Activated gamma-delta T cell treated with Interleukin-2 at 50 U/mL for 16 hours (primary cell): ENCODE results near the gene LIPT1.
"Not testable (repeated sequence)": the region's sequence is repeated elsewhere in the genome, so short reads cannot be mapped to it uniquely, and the experiment has no call there.

Source experiments
- DNase-seq: peaks from one replicate; pipeline ENCODE4 v3.0.0-alpha.2; 2020

LIPT1 gene

GRCh38 chr2:99154643-99155536 is at the start of gene LIPT1, which contains the start of gene TSGA10:
LIPT1 (plus strand) TSS chr2:99154967; CDS start chr2:99161958, 6,991 bp downstream.
TSGA10 (minus strand) TSS chr2:99154942; CDS start chr2:99109439, 45,503 bp downstream.
- peak; percentile 90 for DNase-seq

GRCh38 chr2:99106913-99107312 is 47.9 kb upstream of the LIPT1 start:
- DNase-seq, result no peak

GRCh38 chr2:99111236-99111635 is 43.5 kb upstream of the LIPT1 start:
- no peak for DNase-seq

GRCh38 chr2:99111945-99112344 is 42.8 kb upstream of the LIPT1 start:
- DNase-seq, result no peak

GRCh38 chr2:99112617-99113016 is 42.1 kb upstream of the LIPT1 start:
- no peak for DNase-seq

- no peak for DNase-seq
These were observed 26.8 kb upstream of the LIPT1 start for GRCh38 chr2:99127981-99128380.

GRCh38 chr2:99135044-99135556 is 19.7 kb upstream of the LIPT1 start:
- DNase-seq, result not testable (repeated sequence)

- DNase-seq, result no peak
These were observed 15.8 kb upstream of the LIPT1 start for GRCh38 chr2:99139003-99139402.

- DNase-seq, result no peak
These were observed 14.5 kb upstream of the LIPT1 start for GRCh38 chr2:99140056-99140859.

- no peak for DNase-seq
These were observed 14.0 kb upstream of the LIPT1 start for GRCh38 chr2:99140860-99141109.

GRCh38 chr2:99141110-99142108 is 13.4 kb upstream of the LIPT1 start, which contains the start of gene C2orf15:
C2orf15 (plus strand) TSS chr2:99141707; CDS start chr2:99150559, 8,852 bp downstream.
- DNase-seq, result peak; percentile 97

GRCh38 chr2:99150706-99151105 is 4.1 kb upstream of the LIPT1 start:
- DNase-seq, result no peak

- no peak for DNase-seq
These were observed 2.4 kb upstream of the LIPT1 start for GRCh38 chr2:99152199-99152895.

- DNase-seq, result no peak
These were observed 704 bp upstream of the LIPT1 start for GRCh38 chr2:99153921-99154604.

GRCh38 chr2:99156891-99157290 is 2.1 kb downstream of the LIPT1 start:
- DNase-seq, result no peak

- no peak for DNase-seq
These were observed 3.8 kb downstream of the LIPT1 start for GRCh38 chr2:99158599-99158998.

- DNase-seq, result no peak
These were observed 4.8 kb downstream of the LIPT1 start for GRCh38 chr2:99159594-99159993.

GRCh38 chr2:99166218-99166617 is 11.5 kb downstream of the LIPT1 start:
- DNase-seq, result no peak

GRCh38 chr2:99169534-99169933 is 14.8 kb downstream of the LIPT1 start:
- no peak for DNase-seq

GRCh38 chr2:99171377-99172140 is 16.8 kb downstream of the LIPT1 start:
- DNase-seq, result no peak
